ENCODE data around the gene EIF3C.
"Not testable (repeated sequence)": the region's sequence is repeated elsewhere in the genome, so short reads cannot be mapped to it uniquely, and the experiment has no call there.

EIF3C gene, protein sequence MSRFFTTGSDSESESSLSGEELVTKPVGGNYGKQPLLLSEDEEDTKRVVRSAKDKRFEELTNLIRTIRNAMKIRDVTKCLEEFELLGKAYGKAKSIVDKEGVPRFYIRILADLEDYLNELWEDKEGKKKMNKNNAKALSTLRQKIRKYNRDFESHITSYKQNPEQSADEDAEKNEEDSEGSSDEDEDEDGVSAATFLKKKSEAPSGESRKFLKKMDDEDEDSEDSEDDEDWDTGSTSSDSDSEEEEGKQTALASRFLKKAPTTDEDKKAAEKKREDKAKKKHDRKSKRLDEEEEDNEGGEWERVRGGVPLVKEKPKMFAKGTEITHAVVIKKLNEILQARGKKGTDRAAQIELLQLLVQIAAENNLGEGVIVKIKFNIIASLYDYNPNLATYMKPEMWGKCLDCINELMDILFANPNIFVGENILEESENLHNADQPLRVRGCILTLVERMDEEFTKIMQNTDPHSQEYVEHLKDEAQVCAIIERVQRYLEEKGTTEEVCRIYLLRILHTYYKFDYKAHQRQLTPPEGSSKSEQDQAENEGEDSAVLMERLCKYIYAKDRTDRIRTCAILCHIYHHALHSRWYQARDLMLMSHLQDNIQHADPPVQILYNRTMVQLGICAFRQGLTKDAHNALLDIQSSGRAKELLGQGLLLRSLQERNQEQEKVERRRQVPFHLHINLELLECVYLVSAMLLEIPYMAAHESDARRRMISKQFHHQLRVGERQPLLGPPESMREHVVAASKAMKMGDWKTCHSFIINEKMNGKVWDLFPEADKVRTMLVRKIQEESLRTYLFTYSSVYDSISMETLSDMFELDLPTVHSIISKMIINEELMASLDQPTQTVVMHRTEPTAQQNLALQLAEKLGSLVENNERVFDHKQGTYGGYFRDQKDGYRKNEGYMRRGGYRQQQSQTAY

DNA sequence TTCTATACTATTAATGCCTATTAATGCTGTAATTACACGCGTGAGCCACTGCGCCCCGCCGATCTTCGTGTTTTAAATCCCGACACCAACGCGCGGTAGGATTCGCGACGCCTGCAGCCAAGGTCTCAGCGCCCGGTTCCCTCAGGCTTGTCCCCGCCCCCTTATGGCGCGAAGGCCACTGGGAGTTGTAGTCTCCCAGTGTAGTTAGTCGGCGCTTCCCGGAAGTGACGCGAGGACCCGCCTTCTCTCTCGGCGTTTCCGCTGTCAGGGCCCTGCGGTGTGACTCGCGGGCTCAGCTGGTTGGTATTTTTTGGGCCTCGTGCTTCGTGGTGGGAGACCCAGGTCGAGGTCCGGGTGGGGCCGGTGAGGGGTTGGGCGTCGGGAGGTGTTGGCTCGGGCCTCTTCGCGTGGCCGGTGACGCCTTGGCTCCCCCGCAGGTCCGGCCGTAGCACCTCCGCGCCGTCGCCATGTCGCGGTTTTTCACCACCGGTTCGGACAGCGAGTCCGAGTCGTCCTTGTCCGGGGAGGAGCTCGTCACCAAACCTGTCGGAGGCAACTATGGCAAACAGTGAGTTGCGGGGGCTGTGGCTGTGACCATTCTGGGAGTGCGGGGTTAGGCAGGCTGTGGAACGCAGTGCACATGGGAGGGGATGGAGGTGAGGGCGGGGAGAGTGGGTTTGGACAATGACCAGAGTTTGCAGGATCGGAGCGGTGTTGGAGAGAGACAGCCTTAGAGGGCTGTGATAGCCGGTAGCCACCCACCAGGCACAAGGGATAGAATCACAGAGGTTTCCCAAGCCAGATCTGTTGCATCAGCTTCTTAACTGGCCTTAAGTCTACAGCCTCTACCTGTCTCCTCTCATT is at the start of gene EIF3C:
EIF3C (plus strand) TSS at position 245 of the 864 bp plus-strand sequence; CDS start at position 468, 223 bp downstream.
- not testable (repeated sequence) for DNase-seq (ENCODE audit: low read depth in 1 of 2, low spot score in 1 of 2)

DNA sequence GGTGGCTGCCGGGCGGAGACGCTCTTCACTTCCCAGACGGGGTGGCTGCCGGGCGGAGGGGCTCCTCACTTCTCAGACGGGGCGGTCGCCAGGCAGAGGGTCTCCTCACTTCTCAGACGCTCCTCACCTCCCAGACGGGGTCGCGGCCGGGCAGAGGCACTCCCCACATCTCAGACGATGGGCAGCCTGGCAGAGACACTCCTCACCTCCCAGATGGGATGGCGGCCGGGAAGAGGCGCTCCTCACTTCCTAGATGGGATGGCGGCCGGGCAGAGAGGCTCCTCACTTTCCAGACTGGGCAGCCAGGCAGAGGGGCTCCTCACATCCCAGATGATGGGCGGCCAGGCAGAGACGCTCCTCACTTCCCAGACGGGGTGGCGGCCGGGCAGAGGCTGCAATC is 45.0 kb upstream of the EIF3C start:
- not testable (repeated sequence) for DNase-seq (ENCODE audit: low read depth in 1 of 2, low spot score in 1 of 2)

DNA sequence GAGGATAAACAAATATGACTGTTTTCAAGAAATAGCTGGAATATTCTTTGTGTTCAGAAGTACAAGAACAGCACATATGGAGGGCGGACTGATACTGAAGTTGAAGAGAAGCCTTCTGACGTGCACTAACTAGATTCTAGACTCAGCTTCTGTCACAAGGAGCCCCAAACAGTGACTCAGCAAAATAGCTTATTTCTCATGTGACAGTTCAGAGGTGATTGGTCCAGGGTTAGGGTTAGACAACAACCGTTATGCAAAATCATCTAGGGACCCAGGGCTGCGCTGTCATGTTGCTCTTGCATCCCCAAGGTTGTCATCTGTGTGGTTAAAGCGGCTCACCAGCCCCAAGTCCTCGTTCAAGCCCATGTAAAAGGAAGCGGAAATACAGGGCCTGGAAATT is 43.8 kb upstream of the EIF3C start:
- not testable (repeated sequence) for DNase-seq (ENCODE audit: low read depth in 1 of 2, low spot score in 1 of 2)

DNA sequence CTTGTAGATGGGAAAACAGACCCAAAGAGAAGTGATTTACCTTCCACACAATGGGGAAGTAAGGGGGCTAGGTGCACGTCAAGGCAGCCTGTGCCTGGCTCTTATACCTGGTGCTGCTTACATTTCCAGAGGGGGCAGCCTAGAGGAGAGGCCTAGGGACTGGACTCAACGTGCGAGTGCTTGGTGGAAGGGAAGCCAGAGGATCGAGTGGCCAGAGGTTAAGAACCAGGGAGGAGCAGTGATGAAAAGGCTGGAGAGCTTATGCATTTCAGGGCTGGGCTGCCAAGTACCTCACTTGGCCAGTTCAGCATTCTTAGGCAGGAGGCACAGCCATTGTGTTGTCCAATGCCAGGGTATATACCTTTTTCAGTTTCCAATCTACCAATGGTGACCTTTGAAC is 43.1 kb upstream of the EIF3C start:
- DNase-seq (ENCODE audit: low read depth in 1 of 2, low spot score in 1 of 2) = not testable (repeated sequence)

DNA sequence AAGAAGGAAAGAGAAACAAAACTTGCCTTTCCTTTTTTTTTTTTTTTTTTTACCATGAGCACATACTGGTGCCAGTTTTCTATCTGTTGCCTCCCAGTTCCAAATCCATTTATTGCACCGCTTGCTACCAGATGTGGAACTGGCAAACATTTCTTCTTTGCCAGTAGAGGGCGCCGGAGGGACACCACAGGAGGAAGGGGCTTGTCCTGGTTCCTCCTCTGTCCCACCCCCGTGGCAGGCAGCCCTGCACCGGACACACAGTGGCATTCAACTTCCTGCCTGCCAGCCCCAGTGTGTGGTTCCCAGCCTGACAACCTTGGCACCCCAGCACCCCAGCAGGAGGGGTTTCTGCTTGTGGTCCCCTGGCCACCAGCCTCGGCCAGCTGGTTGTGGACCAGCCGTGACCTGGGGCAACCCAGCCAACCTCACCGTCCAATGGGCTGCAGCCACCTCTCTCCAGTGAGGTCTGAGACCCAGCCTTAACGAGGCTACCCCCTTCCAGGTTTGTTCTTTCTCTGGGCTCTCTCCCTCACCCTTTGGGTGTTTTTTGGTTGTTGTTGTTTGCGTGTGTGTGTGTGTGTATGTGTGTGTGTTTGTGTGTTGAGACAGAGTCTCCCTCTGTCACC is 22.8 kb upstream of the EIF3C start:
- not testable (repeated sequence) for DNase-seq (ENCODE audit: low read depth in 1 of 2, low spot score in 1 of 2)

DNA sequence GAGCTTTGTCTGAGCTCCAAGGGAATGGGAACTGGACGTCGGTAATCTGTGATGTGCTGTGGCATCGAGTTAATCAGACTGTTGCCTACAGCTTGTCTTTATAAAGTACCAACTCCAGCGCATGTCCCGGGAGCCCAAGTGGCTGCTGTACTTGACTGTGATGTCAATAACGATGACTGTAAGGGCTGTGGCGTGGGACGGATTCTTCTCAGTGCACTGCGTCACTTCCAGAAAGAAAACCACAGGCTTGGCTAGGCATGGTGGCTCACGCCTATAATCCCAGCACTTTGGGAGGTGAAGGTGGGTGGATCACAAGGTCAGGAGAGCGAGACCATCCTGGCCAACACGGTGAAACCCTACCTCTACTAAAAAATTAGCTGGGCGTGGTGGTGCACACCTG is 21.8 kb upstream of the EIF3C start:
- not testable (repeated sequence) for DNase-seq (ENCODE audit: low read depth in 1 of 2, low spot score in 1 of 2)

DNA sequence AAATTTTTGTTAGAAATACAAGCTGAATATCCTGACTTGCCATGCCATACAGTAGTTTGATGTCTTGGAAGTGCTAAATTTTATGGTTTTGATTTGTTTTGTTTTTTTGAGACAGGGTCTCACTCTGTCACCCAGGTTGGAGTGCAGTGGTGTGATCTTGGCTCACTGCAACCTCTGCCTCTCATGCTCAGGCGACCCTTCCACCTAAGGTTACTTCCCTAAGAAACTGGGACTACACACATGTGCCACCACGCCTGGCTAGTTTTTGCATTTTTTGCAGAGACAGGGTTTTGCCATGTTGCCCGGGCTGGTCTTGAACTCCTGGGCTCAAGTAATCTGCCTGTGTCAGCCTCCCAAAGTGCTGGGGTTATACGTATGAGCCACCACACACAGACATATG is 19.5 kb upstream of the EIF3C start:
- DNase-seq (ENCODE audit: low read depth in 1 of 2, low spot score in 1 of 2) = not testable (repeated sequence)

DNA sequence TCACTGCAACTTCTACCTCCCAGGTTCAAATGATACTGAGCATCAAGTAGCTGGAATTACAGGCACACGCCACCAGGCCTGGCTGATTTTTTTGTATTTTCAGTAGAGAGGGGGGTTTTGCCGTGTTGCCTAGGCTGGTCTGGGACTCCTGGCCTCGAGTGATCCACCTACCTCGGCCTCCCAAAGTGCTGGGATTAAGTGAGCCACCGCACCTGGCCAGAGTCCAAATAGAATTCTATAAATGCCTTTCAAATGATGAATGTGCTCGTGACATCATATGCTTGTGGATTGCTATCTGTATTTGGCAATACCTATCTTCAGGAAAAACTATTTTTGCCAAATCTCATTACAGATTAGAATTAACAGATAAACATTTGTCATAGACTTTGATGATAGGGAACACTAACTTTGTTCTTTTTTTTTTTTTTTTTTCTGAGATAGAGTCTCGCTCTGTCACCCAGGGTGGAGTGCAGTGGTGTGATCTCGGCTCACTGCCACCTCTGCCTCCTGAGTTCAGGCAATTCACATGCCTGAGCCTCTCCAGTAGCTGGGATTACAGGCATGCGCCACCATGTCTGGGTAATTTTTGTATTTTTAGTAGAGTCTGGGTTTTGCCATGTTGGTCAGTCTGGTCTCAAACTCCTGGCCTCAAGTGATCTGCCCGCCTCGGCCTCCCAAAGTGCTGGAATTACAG is 17.9 kb upstream of the EIF3C start:
- not testable (repeated sequence) for DNase-seq (ENCODE audit: low read depth in 1 of 2, low spot score in 1 of 2)

DNA sequence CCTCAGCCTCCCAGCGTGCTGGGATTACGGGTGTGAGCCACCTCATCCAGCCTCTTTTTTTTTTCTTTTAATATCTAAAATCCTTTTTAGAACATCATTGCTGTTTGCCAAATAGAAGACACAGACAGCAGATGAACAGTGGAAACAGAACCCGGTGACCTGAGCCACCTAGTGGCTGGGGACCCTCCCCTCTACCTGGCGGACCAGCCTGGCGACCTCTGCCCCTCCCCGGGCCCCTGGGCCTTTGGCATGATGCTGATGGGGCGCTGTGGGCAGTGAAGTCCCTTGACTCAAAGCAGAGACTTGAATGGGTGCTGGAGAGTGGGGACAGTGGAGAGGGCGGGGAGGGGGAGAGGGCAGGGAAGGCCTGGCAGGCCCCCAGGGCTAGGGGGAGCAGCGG is 11.5 kb upstream of the EIF3C start:
- not testable (repeated sequence) for DNase-seq (ENCODE audit: low read depth in 1 of 2, low spot score in 1 of 2)

DNA sequence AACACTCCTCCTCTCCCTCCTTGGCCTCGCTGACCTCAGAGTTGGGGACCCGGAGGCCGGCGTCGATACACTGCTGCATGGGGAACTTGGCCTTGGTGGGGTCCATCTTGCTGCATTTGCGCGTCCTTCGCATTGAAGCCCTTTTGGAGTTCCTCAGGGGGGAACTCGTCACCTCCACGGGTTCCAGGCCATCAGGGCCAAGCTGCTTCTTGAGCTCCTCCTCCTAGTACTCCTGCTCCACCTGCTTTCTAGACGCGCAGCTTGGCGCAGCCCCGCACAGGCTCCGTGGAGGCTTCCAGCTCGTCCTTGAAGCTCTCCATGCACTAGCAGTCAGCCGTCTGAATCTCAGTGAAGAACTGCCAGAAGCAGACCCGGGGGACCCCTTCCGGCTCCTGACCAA is 10.9 kb upstream of the EIF3C start:
- DNase-seq (ENCODE audit: low read depth in 1 of 2, low spot score in 1 of 2) = not testable (repeated sequence)

DNA sequence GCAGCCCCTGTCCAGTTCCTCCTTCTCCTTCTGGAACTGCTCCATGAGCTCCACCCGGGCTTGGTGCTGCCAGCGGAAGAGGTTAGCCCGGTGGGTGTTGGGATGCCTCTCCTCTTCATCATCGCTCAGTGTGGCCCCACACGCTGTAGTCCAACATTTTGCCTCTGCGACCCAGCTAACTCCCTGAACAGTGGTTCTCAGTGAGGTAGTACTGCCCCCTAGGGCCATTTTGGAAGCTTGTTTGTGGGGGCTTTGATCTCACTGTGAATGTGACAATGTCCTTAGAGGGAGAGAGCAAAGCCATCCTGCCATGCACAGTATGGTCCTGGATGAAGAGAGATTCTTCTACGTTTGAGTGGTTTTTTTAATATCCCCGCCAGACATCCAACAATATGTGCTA is 9.9 kb upstream of the EIF3C start:
- not testable (repeated sequence) for DNase-seq (ENCODE audit: low read depth in 1 of 2, low spot score in 1 of 2)

DNA sequence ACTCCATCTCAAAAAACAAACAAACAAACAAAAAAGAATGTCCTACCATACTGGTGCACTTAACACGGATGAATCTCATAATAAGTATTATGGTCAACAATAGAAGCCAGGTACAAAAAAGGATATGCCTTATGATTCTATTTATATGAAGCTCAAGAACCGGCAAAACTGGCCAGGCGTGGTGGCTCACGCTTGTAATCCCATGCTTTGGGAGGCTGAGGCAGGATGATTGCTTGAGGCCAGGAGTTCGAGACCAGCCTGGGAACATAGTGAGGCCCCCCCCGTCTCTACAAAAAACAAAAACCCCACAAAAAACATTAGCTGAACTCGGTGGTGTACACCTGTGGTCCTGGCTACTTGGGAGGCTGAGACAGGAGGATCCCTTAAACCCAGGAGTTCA is 7.0 kb upstream of the EIF3C start:
- DNase-seq (ENCODE audit: low read depth in 1 of 2, low spot score in 1 of 2) = not testable (repeated sequence)

DNA sequence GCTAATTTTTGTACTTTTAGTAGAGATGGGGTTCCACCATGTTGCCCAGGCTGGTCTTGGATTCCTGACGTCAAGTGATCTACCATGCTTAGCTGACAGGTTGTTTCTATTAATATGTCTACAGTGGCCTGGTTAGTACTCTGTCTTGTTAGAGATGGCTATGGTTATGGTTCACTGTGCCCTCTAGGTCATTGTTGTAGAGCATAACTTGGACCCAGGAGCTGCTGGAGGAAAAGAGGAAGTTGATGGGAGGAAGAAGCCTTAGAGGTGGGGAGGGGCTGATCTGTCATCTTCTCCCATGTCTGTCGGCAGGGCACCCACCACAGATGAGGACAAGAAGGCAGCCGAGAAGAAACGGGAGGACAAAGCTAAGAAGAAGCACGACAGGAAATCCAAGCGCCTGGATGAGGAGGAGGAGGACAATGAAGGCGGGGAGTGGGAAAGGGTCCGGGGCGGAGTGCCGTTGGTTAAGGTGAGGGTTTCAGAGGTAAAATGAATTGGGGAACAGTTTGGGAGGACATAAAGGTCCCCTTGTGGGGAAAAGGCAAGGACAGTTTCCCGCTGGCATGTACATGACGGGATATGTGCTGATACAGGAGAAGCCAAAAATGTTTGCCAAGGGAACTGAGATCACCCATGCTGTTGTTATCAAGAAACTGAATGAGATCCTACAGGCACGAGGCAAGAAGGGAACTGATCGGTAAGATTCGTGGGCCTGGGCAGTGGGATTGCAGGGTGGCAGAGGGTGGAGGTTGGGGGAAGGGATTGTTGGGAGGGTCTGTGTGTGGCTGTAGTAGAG is 11.8 kb downstream of the EIF3C start:
- not testable (repeated sequence) for DNase-seq (ENCODE audit: low read depth in 1 of 2, low spot score in 1 of 2)

DNA sequence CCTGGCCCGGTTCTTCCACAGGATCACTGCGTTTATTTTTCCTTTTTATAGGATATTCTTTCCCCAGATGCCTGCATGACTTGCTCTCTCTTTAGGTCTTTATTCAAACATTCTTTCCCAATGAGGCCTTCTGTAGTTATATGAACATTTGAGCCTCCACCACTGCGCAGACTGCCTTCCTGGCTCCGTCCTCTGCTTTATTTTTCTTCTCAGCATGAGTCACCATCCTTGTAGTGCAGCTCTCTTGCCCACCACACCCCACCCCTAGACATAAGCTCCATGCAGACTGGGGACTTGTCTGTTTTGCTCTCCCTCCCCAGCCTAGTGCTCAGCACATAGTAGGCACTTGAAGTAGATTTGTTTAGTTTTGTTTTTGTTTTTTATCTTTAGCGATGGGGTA is 20.0 kb downstream of the EIF3C start:
- not testable (repeated sequence) for DNase-seq (ENCODE audit: low read depth in 1 of 2, low spot score in 1 of 2)

DNA sequence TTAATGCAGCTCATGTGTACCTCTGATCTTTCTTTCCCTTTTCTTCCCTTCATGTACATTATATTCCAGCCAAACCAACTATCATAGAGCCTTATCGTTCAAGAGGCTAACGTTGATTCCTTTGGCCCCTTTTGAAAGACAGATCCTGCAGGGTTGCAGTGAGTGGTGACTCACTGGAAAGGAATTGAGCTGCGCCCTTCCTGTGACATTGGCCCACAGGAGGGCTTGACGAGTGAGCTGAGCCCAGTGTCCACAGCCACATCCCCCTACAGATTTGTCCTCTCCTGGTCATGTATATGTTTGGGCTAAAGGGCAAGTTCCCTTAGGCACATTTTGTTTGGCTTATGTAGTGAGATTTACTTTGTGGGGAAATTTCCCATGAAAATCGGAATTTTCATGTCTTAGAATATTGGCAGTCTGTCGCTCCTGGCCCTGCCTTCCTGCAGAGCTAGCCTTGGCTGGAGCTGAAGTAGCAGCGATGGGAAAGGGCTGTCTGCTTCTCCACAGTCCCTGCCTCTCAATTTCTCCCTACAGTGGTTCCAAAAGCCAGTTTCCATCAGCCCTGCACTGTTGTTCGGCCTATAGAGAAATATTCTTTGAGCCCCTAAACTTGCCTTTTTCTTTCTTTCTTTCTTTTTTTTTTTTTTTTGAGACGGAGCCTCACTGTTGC is 21.3 kb downstream of the EIF3C start:
- DNase-seq (ENCODE audit: low read depth in 1 of 2, low spot score in 1 of 2) = not testable (repeated sequence)

DNA sequence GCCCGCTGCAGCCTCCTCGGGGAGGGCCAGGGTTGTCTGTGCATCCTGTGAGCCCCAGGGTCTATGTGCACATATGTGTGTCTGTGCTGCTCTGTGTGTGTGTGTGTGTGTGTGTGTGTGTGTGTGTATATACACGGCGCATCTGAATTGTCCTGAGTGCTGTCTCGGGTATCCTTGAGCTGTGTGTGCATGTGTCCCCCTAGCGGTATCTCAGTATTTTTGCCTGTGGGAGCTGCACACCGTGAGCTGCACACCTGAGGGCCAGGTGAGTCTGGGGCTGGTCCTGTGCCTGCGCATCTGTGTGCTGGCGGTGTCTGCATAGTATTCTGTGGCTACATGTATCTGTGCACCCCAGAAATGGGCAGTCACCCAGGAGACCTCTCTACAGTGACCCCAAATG is 28.5 kb downstream of the EIF3C start:
- DNase-seq (ENCODE audit: low read depth in 1 of 2, low spot score in 1 of 2) = not testable (repeated sequence)

DNA sequence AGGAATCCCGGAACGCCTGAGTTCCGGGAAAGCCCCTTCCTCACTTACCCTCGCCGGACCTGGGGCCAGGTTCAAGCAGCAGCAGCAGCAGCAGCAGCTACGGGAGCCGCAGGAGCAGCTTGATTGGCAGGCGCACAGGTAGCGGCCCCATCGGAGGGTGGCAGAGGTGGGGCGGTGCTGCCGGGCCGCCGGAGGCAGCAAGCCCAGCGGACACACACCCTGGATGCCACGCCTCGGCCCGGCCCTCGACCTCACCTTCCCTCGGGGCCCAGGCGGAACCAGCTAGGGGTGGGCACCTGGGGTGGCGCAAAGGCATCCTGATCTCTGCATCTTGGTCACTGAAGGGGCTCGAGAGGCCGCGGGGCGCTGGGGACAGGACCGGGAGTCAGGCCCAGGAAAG is 29.4 kb downstream of the EIF3C start:
- not testable (repeated sequence) for DNase-seq (ENCODE audit: low read depth in 1 of 2, low spot score in 1 of 2)

DNA sequence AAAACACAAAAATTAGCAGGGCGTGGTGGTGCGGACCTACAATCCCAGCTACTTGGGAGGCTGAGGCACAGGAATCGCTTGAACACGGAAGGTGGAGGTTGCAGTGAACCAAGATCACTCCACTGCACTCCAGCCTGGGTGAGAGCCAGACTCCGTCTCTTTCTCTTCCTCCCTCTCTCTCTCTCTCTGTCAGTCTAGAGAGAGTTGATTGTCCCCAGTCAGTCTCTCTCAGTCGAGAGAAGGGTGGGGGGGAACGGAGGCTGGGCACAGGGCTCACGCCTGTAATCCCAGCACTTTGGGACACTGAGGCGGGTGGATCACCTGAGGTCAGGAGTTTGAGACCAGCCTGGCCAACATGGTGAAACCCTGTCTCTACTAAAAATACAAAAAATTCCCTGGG is 30.0 kb downstream of the EIF3C start:
- DNase-seq (ENCODE audit: low read depth in 1 of 2, low spot score in 1 of 2) = not testable (repeated sequence)
